Skeletal muscle tissue (tissue), 4 donors: ENCODE measurements around the gene PALLD. TPM values are rescaled to one million over a fixed set of nuclear protein-coding genes. Genes with fewer than 3 reads are reported as not detected.

Source experiments
- H3K27ac ChIP-seq: one replicate; pipeline ENCODE4 v1.7.0; 2013; ENCODE audit warnings: mild to moderate bottlenecking, low read depth, low read length, inconsistent platforms
- H3K27me3 ChIP-seq, 3 donors: one replicate each; pipeline ENCODE4 v1.7.0; 2013; ENCODE audit warnings: low read length in 3 of 3; ENCODE audit not compliant: control insufficient read depth in 3 of 3, insufficient read depth in 3 of 3
- H3K36me3 ChIP-seq, 3 donors: one replicate each; pipeline ENCODE4 v1.7.0; 2013; ENCODE audit warnings: low read length in 3 of 3; ENCODE audit not compliant: control insufficient read depth in 3 of 3, insufficient read depth in 3 of 3
- H3K4me1 ChIP-seq, 3 donors: one replicate each; pipeline ENCODE4 v1.7.0; 2013; ENCODE audit warnings: low read length in 3 of 3, mild to moderate bottlenecking in 3 of 3; ENCODE audit not compliant: control insufficient read depth in 3 of 3, insufficient read depth in 3 of 3
- H3K4me3 ChIP-seq, 3 donors: one replicate each; pipeline ENCODE4 v1.7.0; 2013; ENCODE audit warnings: low read length in 3 of 3
- H3K9ac ChIP-seq, 3 donors: one replicate each; pipeline ENCODE4 v1.7.0; 2013; ENCODE audit warnings: low read length in 3 of 3, mild to moderate bottlenecking in 3 of 3, moderate library complexity in 2 of 3, low read depth in 1 of 3
- H3K9me3 ChIP-seq, 3 donors: one replicate each; pipeline ENCODE4 v1.7.0; 2013; ENCODE audit warnings: low read length in 3 of 3; ENCODE audit not compliant: control insufficient read depth in 3 of 3
- total RNA-seq: library from RNA; depleted of rRNA; stranded (reverse); fragments of >200 nt; gene quantifications from one replicate; pipeline ENCODE4 v1.2.3, GENCODE V29; 2014
- donor health status: Osteomylitis.

The PALLD gene
- total RNA-seq, 1 donor from 2014 or later, result 140 TPM

DNA sequence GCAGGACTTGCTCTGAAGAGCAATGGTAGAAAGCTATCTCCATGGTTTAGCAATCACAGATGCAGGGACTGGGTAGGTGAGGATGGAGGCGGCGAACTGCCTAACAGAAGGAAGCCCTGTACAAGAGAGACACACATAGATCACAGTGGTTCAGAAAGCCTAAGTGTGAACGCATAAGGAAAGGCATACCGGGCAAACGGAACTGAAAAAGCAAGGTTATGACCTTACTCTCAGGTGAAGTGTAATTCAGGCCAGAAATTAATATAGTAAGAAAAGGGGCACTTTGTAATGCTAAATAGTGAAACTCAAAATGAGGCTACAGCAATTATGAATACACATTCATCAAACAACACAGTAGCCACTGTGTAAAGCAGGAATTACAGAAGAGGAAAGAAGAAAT lies 126.6 kb downstream of the PALLD start:
- Histone ChIP-seq H3K9ac (no peak overlapping the region), H3K27ac (no peak overlapping the region)

DNA sequence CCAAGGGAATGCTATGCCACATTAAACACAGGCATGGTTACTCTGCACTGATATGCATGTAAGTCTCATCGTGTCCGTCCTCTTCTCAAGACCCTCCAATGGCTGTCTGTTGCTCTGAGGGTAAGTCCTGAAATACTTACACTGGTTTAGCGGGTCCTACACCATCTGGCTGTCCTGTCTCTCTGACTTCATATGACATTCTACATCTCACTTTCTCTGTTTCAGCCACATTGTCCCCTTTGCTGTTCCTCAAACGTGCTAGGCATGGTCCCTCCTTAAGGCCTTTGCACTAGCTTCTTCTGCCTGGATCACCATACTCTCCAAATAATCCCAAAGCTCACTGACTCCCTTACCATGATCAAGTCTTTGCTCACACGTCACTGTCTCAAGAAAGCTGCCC lies 131.4 kb downstream of the PALLD start:
- Histone ChIP-seq H3K9ac (no peak overlapping the region), H3K4me3 (no peak overlapping the region), H3K27me3 (no peaks in the 10 kb centered on the region), H3K27ac (no peak overlapping the region), H3K36me3 (no peaks in the 10 kb centered on the region), H3K4me1 (peaks cover 0 to 20% (median 16%) of the 10 kb centered on the region in 3 donors), H3K9me3 (no peaks in the 10 kb centered on the region)

More for the DNA sequence above, 126.6 kb downstream of the PALLD start:
- no peak overlapping the region for H3K4me3 ChIP-seq
- peaks cover 3 to 11% (median 8%) of the 10 kb centered on the region in 3 donors for H3K4me1 ChIP-seq
- H3K27me3 ChIP-seq, result no peaks in the 10 kb centered on the region
- no peaks in the 10 kb centered on the region for H3K9me3 ChIP-seq
- H3K36me3 ChIP-seq, result no peaks in the 10 kb centered on the region

DNA sequence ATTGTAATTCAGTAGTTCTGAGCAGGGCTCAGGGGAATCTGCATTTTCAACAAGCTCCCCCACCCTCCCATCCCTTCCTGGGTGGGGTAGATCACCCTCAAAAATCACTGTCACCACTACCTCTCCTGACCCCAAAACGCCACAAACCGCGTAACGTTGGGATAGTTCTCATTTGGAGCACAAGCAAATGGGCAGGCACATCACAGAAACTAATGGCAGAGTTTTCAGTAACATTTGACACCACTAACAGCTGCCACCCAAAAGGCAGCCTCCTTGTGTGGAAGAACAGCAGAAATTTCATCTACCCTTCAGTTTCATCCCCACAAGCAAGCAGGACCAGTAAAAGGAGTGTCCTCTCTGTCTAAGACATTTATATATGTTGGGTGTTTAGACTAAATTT lies 132.7 kb downstream of the PALLD start:
- Histone ChIP-seq H3K36me3 (no peaks in the 10 kb centered on the region), H3K27me3 (no peaks in the 10 kb centered on the region), H3K9me3 (no peaks in the 10 kb centered on the region), H3K9ac (no peak overlapping the region), H3K4me3 (no peak overlapping the region), H3K4me1 (peaks cover 6 to 25% (median 24%) of the 10 kb centered on the region in 3 donors), H3K27ac (no peak overlapping the region)

DNA sequence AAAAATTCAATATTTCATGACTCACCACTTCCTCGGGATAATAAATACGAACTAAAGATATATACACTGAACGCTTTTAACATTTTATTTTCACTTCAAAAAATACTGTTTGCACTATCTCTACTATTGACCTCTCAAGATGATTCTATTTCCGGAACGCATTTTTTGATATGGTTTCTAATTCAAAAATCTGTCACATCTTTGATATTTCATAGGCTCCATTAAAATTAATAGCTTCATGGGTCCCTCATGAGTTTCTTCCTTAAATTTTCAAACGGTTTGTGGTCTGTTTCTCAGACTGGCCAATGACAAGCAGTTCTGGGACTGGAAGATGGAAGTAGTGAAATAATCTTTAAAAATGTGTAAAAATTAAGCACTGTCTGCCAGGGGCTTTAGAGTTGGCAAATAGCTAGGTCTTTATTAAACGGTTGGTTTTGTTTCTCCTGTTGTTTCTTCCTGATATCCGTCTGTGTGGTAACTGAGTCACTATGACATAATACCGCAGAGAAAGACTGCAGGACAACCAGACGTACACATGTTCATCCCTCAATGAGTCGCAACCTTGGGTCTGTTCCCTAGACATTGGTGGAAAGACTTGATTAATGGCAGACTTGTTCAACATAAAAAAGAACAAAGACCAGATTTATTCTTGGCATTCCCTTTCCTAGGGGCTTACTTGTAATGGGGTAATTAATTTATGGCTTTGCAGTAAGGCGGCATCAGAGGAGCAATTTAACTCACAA lies 133.8 kb downstream of the PALLD start:
- Histone ChIP-seq H3K27me3 (no peaks in the 10 kb centered on the region), H3K27ac (peak overlapping the region; percentile 89), H3K4me3 (peak overlapping the region; percentile 81 to 92 (median 89)), H3K4me1 (peaks cover 17 to 34% (median 33%) of the 10 kb centered on the region in 3 donors), H3K36me3 (no peaks in the 10 kb centered on the region), H3K9me3 (no peaks in the 10 kb centered on the region), H3K9ac (peak overlapping the region; percentile 81 to 87 (median 86))

DNA sequence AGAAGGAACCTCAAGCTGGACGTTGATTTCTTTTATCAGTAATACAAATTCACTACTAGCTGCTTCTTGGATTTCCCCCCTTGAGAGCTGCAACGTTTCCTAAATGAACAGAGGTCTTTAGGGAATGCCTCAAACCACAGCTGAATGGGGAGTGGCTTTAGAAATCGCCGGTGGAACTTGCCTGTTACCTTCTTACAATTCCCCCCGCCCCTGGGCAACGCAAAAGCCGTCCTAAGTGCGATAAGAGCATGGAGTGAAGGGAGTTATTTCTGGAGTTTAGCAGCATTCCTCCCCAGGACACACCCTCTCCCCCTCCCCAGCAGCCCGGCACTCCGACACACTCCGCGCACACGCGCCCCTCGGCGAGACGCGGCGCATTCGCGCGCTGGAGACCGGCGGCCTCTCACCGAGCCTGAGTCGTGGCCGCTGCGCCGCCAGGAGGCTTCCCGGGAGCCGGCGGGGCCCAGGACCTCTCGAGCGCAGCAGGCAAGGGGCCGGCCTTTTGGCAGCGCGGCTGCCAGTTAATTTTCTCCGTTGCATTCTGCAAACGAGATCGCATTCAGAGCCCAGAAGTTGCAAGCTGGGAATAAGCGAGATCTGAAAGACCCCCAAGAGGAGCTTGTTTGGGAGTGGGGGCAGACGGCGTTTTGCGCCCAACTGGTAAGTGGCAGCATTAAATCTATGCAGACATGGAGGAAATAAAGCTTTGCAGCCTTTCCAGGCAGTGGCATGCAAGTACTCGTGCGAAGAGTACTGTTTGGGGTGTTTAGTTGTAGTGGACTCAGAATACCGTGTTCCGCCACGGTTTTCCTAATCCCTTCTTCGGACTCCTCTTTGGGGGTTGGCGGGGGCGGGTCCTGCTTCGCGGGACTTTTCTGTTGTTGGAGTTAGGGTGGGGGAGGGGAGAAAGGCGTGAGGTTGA lies 134.7 kb downstream of the PALLD start:
- Histone ChIP-seq H3K9me3 (no peaks in the 10 kb centered on the region), H3K27me3 (no peaks in the 10 kb centered on the region), H3K27ac (peak overlapping the region; percentile 89), H3K4me3 (peak overlapping the region; percentile 81 to 92 (median 89)), H3K9ac (peak overlapping the region; percentile 81 to 87 (median 86)), H3K36me3 (no peaks in the 10 kb centered on the region), H3K4me1 (peaks cover 23 to 42% (median 40%) of the 10 kb centered on the region in 3 donors)

DNA sequence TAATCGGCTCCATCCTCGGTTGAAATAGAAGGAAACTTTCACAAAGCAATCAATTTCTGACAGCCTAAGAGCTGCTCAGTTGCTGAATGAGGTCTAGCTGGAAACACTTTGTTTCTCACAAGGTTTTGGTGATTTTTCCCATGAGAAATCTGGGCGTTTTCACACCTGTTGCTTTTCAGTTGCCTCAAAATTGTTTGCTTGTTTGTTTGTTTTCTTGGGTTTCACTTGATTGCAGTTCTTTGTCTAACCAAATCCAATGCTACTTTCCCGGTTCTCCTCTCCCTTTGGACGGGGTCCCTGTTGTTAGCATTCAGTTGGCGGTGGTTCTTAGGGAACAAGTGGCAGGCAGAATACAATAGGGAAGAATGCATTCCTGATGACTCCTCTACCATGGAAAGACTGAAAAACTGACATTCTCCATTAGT lies 135.5 kb downstream of the PALLD start:
- Histone ChIP-seq H3K9me3 (no peaks in the 10 kb centered on the region), H3K36me3 (no peaks in the 10 kb centered on the region), H3K27me3 (no peaks in the 10 kb centered on the region), H3K9ac (peak overlapping the region; percentile 81 to 87 (median 86)), H3K27ac (peak overlapping the region; percentile 89), H3K4me1 (peaks cover 30 to 49% (median 46%) of the 10 kb centered on the region in 3 donors), H3K4me3 (peak overlapping the region; percentile 81 to 92 (median 89))

DNA sequence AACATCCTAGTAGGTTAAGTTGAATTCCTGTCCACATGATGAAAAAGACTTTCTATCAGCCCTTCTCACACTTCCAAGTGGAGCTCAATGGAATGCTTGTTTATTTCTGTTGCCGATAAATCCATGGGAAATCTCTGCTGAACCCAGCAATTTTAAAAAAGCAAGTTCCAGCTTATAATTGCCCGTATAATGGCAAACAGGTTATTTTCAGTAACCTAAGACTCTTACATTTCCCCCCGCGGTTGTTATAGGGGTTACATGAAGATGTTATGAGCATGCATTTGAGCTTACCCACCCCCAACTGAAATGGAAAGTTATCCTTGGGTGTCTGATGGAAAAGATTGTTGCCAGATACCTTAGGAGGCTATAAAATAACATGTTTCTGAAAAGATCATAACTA lies 136.2 kb downstream of the PALLD start:
- Histone ChIP-seq H3K9ac (peak overlapping the region; percentile 81 to 87 (median 86)), H3K4me1 (peaks cover 30 to 49% (median 49%) of the 10 kb centered on the region in 3 donors), H3K4me3 (peak overlapping the region; percentile 81 to 92 (median 89)), H3K9me3 (no peaks in the 10 kb centered on the region), H3K36me3 (no peaks in the 10 kb centered on the region), H3K27me3 (no peaks in the 10 kb centered on the region), H3K27ac (peak overlapping the region; percentile 89)

DNA sequence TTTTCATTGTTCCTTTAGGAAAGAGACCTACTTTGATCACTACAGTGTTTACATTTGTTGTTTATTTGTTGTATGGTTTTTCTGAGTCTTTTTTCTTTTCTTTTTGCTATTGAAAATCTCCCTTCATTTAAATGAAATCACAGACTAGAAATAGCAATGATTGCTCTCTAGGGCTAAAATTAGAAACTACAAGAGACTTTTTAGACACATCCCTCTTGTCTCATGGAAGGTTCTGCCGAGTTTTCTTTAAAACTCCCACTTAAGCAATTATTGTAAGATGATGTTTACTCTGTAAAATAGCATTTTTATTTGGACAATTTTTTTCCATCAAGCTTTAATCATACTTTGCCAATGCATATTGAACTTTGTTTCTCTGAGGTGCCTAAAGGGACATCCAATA lies 136.6 kb downstream of the PALLD start:
- Histone ChIP-seq H3K9ac (peak overlapping the region; percentile 81 to 87 (median 86)), H3K36me3 (no peaks in the 10 kb centered on the region), H3K4me3 (peak overlapping the region; percentile 81 to 92 (median 89)), H3K9me3 (no peaks in the 10 kb centered on the region), H3K4me1 (peaks cover 30 to 52% (median 49%) of the 10 kb centered on the region in 3 donors), H3K27me3 (no peaks in the 10 kb centered on the region), H3K27ac (peak overlapping the region; percentile 89)

DNA sequence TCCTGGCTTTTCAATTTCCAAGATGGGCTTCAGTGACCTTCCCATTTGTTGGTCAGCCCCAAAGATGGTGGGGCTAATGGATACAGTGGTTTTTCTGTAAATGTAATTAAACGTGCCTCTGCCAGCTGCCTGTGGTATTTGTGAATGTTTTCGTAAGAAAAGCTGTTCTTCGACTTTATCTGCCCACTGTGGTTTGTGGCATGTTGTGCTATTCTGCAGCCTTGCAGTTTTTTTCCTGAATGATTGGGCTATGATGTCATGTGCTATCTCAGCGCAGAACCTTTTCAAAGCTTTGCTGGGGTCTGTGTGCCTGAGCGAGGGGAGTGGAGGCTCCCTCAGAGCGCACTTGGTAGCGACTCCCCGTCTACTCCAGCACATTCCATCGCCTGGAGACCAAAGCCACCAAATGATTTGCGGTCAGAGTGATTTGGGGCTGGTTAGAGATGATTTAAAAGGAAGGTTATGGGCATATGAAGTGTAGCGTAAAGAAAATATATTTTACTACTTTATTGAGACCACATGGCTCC lies 137.5 kb downstream of the PALLD start:
- Histone ChIP-seq H3K9me3 (no peaks in the 10 kb centered on the region), H3K4me1 (peaks cover 30 to 52% (median 49%) of the 10 kb centered on the region in 3 donors), H3K27me3 (no peaks in the 10 kb centered on the region), H3K4me3 (peak overlapping the region; percentile 22 to 92 (median 81)), H3K27ac (peak overlapping the region; percentile 89), H3K36me3 (no peaks in the 10 kb centered on the region), H3K9ac (peak overlapping the region; percentile 81 to 87 (median 86))
